ENCODE data around the gene SF3B2. TPM values are rescaled to one million over a fixed set of nuclear protein-coding genes. Genes with fewer than 3 reads are reported as not detected.

SF3B2 gene
- total RNA-seq, 1 donor: 130 TPM

DNA sequence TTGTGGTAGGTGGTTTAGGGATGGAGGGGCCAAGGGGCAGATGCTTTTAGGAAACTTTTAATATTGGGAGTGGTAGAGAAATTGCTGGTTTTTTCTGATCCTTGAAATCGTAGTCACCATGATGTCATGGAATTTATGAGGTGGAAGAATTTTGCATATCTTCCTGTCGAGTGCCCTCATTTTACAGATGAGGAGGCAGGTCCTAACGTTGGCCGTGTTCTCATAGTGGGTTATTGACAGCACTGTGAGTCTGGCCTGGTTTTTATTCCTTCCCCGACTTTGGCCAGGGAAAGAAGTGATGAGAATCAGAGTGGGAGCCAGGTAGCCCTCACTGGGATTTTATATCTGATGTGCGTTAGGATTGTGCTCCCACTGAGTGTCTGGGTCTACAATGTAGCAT is 9.1 kb downstream of the SF3B2 start:
- DNase-seq (ENCODE audit: low read depth): no peak
- no peak overlapping the region for H3K4me3 ChIP-seq (ENCODE audit: low read depth, low read length)
- TF ChIP-seq, protein P1, sequence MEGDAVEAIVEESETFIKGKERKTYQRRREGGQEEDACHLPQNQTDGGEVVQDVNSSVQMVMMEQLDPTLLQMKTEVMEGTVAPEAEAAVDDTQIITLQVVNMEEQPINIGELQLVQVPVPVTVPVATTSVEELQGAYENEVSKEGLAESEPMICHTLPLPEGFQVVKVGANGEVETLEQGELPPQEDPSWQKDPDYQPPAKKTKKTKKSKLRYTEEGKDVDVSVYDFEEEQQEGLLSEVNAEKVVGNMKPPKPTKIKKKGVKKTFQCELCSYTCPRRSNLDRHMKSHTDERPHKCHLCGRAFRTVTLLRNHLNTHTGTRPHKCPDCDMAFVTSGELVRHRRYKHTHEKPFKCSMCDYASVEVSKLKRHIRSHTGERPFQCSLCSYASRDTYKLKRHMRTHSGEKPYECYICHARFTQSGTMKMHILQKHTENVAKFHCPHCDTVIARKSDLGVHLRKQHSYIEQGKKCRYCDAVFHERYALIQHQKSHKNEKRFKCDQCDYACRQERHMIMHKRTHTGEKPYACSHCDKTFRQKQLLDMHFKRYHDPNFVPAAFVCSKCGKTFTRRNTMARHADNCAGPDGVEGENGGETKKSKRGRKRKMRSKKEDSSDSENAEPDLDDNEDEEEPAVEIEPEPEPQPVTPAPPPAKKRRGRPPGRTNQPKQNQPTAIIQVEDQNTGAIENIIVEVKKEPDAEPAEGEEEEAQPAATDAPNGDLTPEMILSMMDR (IDR thresholded peaks at IDR 0.05; ENCODE audit: insufficient read depth, low read depth, low read length): no peak

DNA sequence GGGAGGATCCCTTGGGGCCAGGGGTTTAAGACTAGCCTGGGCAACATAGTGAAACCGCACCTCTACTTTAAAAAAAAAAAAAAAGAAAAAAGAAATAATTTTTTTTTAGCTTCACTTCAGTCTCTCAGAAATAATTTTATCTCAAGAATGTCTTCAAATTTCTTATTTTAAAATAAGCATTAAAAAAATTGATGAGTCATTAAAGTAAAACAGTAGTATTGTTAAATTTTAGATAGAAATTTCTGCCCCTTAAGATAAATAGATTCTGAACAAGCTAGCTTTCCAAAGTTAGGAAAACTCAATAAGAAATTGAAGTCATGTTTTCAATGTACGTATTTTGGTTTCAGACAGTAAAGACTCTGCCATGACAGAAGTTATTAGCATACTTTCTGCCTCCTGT is 10.2 kb downstream of the SF3B2 start:
- no peak overlapping the region for H3K4me3 ChIP-seq (ENCODE audit: low read depth, low read length)
- TF ChIP-seq, protein P1 (IDR thresholded peaks at IDR 0.05; ENCODE audit: insufficient read depth, low read depth, low read length): no peak
- DNase-seq (ENCODE audit: low read depth): no peak

DNA sequence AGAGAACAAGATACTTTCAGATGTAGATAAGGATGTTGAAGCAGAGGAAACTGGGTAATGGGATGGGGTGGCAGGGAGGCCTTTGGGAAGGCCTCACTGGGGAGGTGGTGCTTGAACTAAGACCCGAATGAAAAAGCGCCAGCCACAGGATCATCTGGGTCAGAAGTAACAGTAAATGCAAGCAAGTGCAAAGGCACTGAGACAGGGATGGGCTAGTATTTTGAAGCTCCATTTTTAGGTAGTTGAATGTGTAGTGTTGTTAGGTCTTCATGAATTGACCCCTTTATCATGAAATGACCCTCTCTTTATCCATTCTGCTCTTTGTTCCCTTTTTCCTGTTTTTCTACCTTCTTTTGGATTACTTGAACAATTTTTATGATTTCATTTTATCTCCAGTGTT is 11.7 kb downstream of the SF3B2 start:
- DNase-seq (ENCODE audit: low read depth): no peak
- TF ChIP-seq, protein P1 (IDR thresholded peaks at IDR 0.05; ENCODE audit: insufficient read depth, low read depth, low read length): no peak
- no peak overlapping the region for H3K4me3 ChIP-seq (ENCODE audit: low read depth, low read length)

DNA sequence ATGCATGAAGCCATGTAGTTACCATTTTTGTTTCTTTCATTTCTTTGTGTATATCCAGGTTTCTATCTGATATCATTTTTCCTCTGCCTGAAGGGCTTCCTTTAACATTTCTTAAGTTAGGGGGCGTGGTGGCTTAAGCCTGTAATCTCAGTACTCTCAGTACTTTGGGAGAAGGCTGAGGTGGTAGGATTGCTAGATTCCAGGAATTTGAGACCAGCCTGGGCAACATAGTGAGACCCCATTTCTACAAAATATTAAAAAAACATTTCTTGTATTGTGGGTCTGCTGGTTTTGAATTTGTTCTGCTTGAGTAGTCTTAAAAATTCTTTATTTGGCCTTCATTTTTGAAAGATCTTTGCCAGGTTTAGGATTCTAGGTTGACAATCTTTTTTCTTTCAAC is 12.4 kb downstream of the SF3B2 start:
- H3K4me3 ChIP-seq (ENCODE audit: low read depth, low read length): no peak overlapping the region
- DNase-seq (ENCODE audit: low read depth): no peak
- TF ChIP-seq, protein P1 (IDR thresholded peaks at IDR 0.05; ENCODE audit: insufficient read depth, low read depth, low read length): no peak

DNA sequence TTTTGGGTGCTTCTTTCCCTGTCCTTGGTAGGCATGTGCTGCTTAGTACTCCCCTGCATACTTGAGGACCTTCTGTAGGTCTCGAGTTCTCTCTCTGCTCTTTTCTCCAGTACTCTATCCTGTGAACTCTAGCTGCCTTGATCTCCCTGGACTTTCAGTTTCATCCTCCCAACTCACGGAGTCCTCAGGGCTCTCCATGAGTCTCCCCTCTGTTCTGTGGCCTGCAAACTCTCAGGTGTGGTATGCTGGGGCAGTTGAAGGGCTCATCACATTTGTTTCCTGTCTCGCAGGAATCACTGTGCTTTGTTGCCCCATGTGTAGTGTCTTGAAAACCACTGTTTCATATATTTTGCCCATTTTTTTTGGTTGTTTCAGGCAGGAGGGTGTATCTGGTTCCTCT is 14.6 kb downstream of the SF3B2 start:
- no peak overlapping the region for H3K4me3 ChIP-seq (ENCODE audit: low read depth, low read length)
- TF ChIP-seq, protein P1 (IDR thresholded peaks at IDR 0.05; ENCODE audit: insufficient read depth, low read depth, low read length): no peak
- no peak for DNase-seq (ENCODE audit: low read depth)

DNA sequence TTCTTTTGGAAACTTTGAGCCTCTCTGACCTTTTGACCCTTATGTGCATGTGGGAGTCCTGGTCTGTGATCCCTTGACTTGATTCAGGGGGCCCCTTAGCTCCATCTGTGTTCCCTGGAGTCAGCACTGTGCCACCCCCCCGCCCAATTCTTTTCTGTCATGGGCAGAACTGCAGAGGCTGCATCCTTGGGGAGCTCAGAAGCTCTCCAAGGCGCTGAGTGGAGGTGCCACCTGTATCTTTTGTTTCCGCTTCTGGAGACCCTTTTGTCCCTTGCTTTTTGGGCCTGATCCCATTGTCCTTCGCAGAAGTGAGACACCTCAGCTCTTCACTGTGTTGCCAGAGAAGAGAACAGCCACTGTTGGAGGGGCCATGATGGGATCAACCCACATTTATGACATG is 15.5 kb downstream of the SF3B2 start:
- DNase-seq (ENCODE audit: low read depth): no peak
- TF ChIP-seq, protein P1 (IDR thresholded peaks at IDR 0.05; ENCODE audit: insufficient read depth, low read depth, low read length): no peak
- no peak overlapping the region for H3K4me3 ChIP-seq (ENCODE audit: low read depth, low read length)

DNA sequence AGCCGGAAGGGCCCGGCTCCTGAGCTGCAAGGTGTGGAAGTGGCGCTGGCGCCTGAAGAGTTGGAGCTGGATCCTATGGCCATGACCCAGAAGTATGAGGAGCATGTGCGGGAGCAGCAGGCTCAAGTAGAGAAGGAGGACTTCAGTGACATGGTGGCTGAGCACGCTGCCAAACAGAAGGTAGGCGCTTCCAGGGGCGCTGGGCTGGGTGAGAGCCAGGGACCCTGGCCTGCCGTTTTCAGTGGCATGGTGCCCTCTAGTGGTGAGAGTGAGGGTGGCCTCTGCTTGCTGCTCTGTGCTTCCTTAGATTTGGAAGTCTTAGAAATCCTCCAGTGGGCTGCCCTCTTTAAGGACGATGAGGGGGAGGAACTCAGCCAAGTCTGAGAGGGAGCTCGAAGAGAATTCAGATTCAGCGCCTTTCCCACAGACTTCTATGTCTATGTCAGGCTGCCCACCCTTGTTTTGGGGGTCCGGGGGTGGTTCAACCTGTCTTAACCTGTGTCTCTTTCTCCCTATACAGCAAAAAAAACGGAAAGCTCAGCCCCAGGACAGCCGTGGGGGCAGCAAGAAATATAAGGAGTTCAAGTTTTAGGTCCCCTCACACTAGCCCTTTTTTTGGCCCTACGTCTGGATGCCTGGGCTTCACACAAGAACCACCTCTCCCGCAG is 16.1 kb downstream of the SF3B2 start:
- TF ChIP-seq, protein P1 (IDR thresholded peaks at IDR 0.05; ENCODE audit: insufficient read depth, low read depth, low read length): peak; percentile 87
- H3K4me3 ChIP-seq (ENCODE audit: low read depth, low read length): no peak overlapping the region
- peak; percentile 83 for DNase-seq (ENCODE audit: low read depth)
